ENCODE results near the gene ELAC2.

The ELAC2 gene

GRCh38 chr17:13016881-13017654 is 759 bp downstream of the ELAC2 start:
- DNase-seq = no peak

- DNase-seq = no peak
Measured at GRCh38 chr17:13014801-13015200, 3.0 kb downstream of the ELAC2 start.

- DNase-seq = no peak
Measured at GRCh38 chr17:13010959-13011358, 6.9 kb downstream of the ELAC2 start.

DNA sequence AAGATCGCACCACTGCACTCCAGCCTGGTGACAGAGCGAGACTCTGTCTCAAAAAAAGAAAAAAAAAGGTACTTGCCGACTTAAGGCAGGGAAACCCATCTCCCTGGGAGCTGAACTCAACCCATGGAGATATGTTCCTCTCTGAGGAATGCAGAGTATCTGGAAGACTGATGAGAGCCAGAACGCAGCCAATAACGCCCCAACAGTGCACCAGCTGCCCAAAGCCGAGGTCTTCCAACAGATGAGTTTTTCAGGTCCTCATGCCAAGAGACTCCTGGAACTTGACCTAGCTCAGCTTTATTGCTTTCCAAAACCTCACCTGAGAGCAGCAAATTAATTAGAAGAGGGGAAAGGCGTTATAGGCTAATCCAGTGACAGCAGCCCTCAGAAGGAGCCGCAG is 9.4 kb downstream of the ELAC2 start:
- DNase-seq = no peak

DNA sequence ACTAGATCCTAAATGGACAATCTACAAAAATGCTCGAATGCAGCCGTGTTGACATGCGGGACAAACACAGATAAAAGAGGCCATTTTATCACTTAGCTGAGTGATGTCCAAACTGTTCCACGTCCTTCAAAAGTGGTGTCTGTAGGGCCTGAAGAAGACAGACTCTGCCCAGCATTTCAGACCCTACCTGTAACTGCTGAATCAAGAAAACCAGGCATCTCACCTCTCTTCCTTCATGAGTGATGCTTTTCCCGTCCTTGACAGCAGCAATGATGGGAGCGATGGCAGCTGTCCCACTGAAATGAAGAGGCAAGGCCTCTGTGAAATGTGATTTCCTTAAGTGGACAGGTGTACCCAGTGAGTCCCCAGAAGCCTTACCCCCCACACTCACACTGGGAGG is 12.3 kb downstream of the ELAC2 start:
- DNase-seq = no peak

DNA sequence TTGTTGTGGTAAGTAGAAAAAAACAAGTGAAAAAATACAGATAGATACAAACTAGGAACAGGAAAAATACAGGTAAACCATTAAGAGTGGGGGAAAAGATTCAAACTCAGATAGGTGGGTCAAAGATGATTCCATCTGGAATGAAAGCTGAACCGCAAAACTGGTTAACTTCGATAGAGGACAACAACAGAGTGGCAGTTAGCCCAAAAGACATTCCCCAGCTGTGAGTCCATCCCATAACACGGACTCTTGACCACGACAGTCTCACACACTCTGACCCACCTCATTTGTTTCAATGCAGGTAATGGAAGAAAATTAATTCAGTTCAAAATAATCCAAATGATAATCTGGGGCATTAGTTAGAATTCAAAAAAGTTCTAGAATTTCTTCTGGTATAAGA is 13.5 kb downstream of the ELAC2 start:
- no peak for DNase-seq

DNA sequence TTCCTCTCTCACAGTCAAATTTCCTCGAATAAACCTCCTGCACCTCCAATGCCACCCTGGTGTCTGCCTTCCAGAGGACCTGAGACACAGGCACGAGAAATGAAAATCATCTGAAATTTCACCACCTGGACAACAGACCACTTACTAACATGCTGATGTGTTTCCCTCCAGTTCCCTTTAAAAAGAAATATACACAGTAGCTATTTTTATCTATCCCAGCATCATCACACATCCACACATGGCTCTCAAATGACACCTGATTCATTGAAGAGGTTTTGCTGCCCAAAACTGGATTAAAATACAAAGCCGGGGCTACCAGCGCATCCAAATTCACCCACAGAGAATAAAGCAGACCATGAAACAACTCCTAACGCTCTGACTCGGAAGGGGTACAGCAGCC is 13.9 kb downstream of the ELAC2 start:
- no peak for DNase-seq

GRCh38 chr17:13003454-13003851 is 14.4 kb downstream of the ELAC2 start:
- no peak for DNase-seq

GRCh38 chr17:13002761-13003453 is 14.9 kb downstream of the ELAC2 start:
- peak; percentile 10 for DNase-seq

DNA sequence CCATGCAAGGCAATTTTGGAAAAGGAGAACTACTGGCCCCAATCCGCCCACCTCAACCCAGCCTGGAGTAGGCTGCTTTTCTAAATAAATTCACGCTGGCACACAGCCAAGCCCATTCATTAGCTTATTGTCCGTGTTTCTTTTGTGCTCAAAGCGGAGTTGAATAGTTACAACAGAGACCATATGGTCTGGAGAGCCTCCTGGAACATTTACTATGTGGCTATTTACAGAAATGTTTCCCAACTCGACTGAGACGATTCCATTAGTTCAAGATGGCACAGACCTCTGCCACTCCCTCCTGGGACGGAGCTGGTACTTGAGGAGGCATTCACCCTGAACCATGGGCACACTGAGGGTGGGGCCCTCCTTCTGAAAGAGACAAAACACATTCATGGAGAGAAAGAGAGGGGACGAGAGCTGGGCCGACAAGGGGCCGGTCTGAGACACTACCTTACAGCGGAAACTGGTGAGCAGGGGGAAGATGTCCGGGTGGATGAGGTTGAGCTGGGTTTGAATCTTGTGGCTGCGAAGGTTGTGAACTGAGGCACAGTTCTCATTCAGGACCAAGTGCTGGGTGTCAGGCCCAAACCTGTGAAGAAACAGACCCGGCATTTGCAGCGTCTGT is 15.7 kb downstream of the ELAC2 start:
- DNase-seq = peak; percentile 55

DNA sequence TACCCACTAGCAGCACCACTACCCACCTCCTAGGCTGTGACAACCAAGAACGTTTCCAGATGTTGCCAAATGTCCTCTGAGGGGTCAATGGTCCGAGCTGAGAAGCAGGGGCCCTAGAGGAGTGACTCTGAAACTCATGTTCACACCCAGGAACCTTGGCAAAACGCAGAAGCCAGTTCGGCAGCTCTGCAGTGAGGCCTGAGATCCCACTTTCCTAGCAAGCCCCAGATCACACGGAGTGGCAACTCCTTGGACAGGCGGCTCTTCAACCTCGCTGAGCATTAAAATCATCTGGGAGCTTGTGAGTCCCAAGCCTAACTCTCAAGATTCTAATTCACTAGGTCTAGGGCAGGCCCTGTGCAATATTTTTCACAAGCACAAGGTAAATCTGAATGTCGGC is 17.3 kb downstream of the ELAC2 start:
- no peak for DNase-seq

GRCh38 chr17:12998874-12999273 is 19.0 kb downstream of the ELAC2 start:
- DNase-seq = no peak

- DNase-seq = no peak
Measured at GRCh38 chr17:12998461-12998860, 19.4 kb downstream of the ELAC2 start.

- no peak for DNase-seq
Measured at GRCh38 chr17:12996941-12997340, 20.9 kb downstream of the ELAC2 start.

DNA sequence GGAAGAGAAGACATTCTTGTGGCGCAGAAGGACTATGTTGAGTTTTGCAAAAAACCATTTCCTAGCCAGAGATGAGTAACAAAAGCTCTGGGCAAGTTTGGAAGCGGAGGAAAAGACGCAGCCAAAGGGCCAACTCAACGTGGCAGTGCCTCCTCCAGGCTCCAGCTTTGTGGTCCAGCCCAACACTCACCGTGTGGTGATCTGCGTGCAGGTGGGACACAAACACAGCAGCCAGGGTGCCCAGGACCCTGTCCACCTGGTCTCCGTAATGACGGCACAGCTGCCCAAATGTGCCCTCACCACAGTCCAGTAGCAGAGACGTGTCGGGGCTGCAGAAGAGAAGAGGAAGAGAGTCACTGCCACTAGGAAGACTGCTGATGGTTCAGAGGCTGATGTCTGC is 21.5 kb downstream of the ELAC2 start:
- no peak for DNase-seq

GRCh38 chr17:12995896-12996295 is 21.9 kb downstream of the ELAC2 start:
- DNase-seq = no peak

GRCh38 chr17:12995106-12995895 is 22.5 kb downstream of the ELAC2 start:
- DNase-seq = no peak

GRCh38 chr17:12994341-12995074 is 23.3 kb downstream of the ELAC2 start:
- DNase-seq = no peak

- DNase-seq = no peak
Measured at GRCh38 chr17:12993631-12994030, 24.2 kb downstream of the ELAC2 start.

DNA sequence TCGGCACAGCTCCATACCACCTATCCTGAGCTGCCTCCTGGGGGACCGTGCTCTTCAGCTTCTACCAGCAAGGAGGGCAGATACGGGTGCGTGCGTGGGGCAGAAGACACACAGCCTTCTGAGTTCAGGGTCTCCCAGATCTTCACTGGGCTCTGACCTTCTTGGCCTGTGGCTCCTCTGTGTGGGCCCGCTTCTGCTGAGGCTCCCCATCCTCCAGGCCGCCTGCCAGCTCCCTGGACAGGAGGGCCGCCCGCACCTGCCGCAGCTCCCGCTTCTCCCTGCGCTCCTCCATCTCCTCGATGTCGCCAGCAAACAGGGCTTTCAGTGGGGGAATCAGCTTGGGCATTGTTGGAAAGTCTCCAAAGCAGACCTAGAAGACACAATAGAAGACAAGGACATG is 25.2 kb downstream of the ELAC2 start:
- no peak for DNase-seq

DNA sequence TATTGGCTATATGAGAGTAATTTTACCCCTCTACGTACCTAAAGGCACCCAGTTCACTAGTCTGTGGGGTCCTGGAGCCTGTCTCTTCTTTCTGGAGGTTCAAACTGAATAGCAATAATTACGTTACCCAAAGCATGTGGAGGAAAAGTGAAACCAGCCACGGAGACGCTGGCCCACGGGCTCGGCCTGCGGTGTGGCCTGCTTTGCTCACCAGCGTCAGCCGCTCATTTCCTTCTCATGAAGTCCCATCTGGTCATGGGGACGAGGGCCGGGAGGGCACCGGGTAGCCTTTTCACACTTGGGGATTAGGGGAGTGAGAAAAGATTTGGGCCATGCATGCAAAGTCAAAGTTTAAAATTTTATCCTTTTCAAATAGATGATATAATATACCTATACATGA is 26.9 kb downstream of the ELAC2 start:
- no peak for DNase-seq

GRCh38 chr17:12990041-12990808 is 27.6 kb downstream of the ELAC2 start:
- DNase-seq = no peak
